Measurements from ENCODE around the gene C8B.

The C8B gene

DNA sequence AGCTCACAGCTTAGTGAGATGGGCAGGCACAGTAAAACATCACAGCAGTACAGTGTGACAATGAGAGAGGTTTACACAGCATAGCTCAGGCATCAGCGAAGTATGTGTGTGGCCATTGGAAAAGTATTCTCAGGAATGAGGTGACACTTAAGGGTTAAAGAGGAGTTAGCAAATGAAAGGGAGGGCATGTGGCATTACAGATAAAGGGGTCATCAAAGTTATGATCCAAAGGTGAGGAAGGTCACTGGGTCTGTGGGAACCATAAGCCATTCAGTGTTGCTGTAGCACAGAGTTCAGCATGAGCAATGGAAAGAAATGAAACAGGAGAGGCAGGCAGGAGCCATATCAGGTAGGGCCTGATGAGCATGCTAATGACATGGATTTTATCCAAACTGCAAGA, 4.5 kb upstream of the C8B start:
- FAIRE-seq = no peak

DNA sequence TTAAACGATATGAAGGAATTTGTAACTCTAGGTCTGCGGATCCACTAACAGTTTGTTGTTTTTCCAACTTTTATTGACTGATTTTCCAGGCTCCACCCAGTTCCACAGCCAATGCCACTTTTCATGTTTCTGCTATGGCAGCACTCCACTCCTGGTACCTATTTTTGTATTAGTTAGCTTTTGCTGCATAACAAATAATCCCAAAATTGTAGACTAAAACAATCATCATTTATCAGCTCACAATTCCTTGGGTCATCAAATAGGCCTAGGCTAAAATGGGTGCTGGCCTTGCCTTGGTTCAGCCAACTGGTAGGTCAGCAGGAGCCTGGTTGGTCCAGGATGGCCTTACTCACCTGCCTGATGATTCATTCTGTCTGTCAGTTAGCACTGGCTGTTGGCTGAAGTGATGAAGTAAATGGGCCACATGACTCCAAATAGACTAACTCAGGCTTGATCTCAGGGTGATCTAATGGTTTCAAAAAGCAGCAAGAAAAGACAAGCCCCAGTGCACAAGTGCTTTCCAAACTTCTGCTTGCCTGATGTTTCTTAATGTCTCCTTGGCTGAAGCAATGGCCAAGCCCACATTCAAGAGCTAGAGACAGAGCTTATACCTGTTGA, 3.2 kb upstream of the C8B start:
- no peak for FAIRE-seq

DNA sequence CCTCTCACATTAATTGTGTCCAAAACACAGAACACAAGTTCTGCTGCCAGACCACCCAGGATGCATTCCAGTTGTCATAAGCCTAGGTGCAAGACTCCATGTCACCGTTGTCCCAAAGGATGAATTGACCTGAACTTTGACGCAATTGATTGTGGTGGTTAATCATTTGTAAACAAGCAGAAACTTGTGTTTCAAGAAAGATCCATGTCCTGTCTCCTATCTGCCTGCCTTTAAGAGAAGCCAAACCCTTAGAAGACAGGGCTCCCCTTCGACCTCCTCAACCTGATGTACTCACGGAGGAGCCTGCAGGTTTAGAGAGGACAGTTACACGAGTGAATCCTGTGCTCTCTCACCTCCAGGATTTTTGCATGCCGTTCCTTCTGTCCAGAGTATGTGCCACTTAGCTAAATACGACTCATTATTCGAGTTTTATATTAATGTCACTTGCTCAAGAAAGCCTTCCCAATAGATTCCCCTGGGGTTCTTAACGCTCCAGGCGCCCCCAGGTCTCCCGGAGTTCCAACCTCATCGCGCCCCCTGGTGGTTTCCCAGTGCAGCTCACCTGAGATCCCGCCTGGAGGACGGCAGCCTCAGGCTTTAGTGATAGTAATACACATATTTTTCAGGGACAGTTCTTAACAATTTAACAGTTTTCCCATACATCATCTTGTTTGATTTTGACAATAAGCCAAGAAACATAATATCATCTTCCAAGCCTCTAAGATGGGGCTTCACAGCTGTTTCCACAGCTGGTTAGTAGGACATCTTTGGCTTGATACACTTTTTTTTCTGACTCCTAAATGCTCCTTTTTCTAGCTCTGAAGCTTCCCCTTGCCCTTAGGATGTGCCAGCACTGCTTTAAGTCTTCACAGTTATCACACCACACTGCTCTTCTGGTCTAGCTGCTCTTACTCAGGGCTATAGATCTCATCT, 2.4 kb upstream of the C8B start:
- no peak for FAIRE-seq

DNA sequence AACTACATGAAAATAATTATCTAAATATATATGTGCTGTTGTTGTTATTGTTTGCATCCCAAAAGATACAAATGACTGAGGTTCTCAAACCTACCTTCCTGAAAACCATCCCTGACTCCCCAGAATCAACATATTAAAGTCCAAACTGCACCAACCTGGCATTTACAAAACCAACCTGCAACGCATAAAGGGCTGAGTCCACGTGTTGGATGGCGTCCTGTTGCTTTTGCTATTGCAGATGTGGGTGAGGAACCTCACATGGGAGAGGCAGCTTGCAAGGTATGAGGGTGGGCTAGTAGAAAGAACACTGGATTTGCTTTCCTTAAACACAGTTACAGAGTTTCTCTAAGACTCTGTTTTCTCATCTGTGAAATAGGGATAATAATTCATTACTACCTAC, 1.5 kb upstream of the C8B start:
- FAIRE-seq = no peak

DNA sequence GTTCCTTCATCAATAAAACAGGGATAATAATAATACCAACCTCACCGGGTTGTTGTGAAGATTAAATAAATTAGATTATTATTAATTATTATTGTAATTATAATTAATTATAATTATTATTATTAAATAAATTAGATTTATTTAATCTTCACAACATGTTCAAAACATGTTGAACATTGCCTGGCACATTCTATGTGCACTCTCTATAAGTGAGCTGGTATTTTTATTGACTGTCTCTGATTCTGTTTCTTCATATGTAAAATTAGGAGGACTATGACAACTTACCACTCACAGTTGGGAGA, 834 bp upstream of the C8B start:
- no peak for FAIRE-seq

DNA sequence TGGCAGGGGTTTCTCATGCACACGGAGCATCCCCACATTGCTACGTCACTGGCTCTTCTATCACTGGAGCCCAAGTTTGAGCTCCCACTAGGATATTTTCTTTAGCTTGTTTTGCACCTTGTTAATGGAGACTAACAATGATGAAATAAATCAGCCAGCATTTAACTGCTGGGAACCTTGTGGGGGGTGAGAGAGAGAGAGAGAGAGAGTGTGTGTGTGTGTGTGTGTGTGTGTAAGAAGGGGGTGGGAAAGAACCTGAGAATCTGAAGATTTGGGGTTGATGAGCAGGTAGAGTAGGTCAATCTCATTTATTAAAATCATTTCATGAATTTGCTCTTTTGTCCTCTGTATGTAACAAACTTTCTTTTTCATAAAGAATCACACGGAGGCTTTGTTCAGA, 624 bp downstream of the C8B start:
- FAIRE-seq = no peak

DNA sequence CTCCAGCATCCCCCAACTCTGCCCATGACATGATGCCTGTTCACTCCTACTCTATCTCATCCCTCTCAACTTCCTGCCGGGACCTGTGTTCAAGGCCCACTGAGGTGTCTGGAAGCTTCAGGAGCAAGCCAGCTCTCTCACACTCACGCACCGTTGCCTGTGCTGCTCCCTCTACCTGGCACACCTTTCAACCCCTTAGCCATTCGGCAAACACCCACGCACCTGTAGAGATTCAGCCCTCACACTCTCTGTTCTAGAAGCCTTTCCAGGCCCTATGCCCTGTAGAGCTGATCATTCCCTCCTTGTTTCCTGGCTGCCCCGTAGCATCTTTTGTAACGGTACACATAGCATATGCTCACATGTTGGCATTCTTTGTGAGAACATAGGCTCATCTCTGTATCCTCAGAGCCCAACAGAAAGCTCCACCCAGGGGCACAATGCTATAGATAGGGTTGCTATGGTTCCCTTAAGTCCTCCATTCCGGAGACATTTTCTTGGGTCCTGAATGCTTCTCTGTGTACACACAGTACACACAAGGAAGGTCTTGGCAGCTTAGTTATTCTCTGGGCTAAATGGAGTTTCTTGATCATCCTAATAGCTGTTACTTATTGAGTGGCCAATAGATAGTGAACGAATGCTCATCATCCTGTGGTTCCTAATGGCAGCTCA, 1.3 kb downstream of the C8B start:
- no peak for FAIRE-seq

DNA sequence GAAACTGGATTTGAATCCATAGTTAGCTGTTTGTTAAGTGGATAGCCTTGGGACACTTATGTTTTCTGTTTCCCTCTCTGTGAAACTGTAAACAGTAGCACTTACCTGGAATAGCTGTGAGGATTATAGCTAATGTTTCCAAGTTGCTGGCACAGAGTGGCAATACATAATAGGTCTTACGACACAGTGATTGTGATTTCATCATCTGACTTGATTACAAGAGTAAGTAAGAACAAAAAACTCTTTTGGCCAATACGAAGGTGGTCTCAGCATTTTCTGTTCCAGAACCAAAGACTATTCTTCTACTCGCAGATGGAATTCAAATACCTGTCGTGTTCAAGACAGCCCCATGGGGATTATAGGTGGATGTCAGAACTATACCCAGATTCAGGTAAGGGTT, 2.1 kb downstream of the C8B start:
- FAIRE-seq = no peak

DNA sequence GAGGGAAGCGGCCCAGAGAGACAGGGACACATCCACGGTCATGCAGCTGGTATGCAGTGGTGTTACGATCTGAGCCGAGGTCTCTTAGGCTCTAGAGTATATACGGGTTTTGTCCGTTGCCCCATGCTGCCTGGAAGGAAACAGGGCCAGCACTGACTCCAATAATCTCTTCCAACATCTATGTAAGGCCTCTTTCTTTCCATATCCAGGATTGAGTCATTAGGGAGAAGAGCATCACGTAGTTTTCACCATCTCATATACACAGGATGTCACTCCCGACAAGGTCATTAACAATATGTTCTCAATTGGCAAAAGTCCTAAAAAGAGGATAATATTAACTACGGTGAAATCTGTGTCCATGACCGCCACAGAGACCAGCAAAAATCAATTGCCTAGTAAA, 4.4 kb downstream of the C8B start:
- no peak for FAIRE-seq

DNA sequence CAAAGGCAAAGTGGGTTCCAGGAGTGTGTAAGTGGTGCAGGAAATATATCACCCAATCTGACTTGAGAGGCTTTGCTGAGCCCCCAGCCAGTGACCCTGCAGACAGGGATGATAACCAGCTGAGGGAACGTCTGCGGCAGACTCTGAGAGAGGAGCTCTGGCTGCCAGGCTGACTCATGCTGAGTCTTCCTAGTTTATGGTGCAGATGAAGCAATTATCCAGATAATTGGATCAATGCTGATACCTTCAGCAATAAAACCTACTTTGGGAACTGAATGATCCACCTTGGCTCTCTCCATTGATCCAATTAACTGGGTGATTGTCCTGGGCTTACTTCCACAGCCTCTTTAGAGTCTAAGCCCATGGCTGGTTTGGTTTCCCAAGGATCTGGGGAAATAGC, 7.3 kb downstream of the C8B start:
- FAIRE-seq = no peak

DNA sequence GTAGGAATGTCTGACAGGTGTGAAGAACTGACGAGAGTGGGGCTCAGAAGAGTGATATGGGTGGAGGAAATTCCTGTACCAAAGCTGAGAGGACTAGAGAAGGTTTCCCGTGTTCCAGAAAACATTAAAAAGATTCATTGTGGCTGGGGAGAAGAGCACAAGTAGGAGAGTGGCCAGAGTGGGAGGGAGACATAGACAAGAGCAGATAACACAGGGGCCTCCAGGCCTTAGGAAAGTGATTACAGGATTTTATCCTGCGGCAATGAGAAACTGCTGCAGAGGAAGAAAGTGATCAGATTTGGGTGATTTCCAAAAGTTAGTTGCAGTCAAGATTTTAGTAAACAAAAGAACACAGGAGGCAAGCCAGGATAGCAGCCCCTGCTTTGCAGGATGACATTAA, 7.9 kb downstream of the C8B start:
- no peak for FAIRE-seq

DNA sequence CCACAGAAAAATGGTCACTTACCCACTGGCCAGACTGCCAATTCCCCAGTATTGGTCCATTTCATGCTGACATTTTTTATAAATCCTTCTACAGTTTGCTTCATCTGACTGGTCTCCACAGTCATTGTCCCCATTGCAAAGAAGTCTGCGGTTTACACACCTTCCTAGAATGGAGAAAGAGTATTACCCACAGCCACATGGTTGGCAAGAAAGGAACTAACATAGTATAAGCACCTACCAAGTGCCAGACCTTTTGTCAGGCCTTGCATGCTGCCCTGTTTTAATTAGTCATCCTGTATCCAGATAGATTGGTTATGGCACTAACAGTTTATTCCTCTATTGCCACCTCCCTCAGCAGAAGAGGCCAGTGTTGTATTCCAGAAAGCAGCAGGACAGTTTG, 11.2 kb downstream of the C8B start:
- FAIRE-seq = no peak

DNA sequence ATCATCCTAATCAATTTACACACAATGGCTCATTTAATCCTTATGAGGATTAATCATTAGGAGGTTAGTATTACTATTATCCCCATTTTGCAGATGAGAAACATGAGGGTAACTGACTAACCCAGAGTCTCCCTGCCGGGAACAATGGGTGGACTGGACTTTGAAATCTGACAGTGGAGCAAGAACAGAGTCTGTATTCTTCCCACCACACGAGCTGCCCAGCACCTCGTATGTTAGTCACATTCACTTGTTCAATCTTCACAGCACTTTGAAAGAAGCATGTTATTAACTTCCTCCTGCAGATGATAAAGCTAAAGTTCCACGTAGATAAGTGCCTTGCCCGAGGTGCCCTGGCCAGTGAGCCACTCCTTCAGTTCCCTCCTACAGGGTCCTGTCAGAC, 12.4 kb downstream of the C8B start:
- no peak for FAIRE-seq

DNA sequence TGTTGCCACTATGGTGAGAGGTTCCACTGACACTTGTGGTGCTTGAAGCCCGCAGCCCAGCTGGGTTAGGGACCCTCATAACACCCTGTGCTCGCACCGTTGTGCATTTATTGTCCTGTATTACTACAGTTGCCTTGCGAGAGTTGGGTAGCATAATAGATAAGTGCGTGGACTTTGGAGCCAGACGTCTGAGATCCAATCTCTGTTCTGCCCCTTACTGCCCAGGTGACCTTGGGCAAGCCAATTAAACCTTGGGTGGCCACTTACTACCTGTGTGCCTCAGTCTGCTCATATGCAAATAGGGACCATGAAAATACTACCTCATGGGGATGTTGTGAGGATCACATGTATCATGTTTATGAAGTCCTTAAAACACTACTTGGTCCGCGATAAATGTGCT, 13.3 kb downstream of the C8B start:
- no peak for FAIRE-seq

DNA sequence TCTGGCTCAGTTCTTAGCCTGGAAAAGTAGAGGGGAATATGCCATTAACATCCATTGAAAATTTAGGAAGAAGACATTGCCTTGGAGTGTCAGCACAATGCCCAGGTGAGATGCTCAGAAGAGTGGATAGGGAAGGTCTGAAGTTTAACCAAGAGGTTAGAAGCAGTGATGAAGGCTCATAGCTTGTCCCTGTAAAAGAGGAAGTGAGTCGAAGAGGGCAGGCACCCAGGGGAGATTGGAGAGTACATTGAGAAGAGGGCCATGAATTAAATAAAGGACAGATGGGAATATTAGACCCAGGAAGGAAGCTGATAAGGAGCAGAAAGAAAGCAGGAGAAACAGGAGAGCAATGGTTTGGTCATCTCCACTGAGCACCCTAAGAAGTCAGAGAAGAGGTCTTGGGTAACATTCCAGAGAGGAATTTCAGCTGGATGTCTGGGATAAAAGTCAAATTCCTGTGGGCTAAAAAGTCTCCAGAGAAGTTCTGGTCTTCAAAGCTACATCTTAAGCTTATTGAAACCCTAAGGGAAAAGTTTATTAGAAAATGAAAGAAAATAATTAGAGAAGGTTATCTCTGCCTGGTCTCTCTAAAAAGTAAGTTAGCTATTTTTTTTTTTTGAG, 17.3 kb downstream of the C8B start:
- no peak for FAIRE-seq

DNA sequence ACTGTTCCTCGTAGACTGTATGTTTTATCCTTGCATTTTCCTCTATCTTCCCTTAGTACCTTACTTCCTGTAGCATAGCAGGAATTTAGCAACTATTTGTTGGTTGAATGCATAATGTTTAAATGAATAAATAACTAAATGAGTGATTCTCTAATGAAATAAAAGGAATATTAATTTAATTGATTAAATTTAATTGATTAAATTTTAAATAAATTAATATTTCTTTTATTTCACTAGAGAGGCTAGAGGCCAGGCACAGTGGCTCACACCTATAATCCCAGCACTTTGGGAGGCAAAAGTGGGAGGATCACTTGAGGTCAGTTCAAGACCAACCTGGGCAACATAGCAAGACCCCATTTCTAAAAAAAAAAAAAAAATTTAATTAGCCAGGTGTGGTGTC, 25.8 kb downstream of the C8B start:
- no peak for FAIRE-seq

DNA sequence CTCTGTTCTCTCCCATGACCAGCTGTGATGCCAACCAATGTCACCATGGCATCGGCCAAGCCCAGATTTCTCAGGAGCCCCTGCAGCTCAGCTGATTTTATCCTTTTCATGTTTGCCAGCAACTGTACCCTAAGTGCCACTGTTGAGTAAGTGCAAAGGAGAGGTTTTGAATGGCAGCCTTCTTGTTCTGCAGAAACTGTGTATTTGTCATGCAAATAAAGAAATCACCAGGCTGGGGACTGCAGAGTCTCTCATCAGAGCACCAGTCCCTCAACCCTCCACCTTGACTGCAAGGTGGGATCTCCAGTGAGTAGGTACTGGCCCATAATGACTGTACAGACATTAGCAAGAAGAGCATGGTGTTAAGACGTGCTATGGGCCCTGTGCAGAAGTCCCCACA, 26.6 kb downstream of the C8B start:
- no peak for FAIRE-seq

DNA sequence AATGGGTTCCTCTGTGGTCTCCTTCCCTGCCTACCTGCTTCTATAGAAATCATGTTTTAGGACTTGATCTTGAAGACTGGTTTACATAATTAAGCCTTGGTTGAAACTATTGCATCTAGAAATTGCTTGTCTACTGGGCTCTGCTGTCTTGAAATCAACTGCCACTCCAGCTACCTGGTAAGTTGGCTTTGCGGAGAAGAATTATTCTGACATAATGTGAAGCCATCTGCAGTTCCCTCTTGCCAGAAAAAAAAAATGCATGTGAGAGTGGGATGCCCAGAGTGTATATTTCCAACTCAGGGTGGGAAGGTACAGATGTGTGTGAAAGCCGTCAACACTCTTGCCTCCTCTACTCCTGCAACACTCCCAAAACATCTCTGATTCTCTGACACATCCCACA, 27.2 kb downstream of the C8B start:
- no peak for FAIRE-seq

DNA sequence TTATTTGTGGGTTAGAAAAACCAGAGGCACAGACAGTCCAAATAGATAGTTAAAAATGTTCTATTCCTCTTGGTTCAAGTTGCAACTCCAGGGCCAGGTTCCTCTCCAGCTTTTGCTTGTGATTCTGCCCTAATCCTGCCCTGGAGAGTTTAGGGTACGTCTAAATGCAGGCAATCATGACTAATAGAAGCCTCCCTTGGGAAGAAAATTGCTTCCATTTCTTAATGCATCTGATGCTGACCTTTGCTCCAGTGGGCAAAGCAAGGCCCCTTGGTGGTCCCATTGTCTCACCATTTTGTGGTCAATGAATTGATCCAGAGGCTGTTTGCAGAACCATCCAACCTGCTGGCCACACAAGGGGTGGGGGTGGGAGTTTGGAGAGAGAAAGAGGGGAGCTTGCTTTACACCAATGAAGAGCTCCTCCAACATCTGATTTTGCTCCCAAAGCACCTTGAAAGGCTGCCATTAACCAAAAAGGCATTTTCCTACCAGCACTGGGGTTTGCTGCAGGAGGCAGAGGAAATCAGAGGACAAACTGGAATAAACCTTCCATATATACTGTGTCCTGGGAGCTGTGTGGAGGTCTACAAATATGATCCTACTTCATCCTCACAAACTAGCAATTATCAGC, 31.3 kb downstream of the C8B start:
- FAIRE-seq = no peak

DNA sequence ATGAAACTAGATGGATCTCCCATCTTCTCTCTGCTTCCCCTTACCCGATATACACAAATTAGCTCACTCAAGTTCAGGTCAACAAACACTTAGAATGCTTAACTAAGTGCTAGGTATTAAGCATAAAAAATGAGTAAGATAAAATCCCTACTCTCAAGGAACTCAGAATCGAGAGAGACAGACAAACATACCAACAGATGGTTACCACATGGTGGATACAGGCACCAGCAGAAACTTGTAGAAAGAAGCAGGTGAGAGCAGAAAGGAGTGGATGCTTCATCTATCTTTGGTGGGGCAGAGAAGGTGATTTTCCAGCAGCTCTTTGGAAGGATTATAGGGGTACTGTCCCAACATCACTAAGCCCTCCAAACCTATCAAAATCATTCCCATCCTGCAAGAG, 32.2 kb downstream of the C8B start:
- FAIRE-seq = no peak

DNA sequence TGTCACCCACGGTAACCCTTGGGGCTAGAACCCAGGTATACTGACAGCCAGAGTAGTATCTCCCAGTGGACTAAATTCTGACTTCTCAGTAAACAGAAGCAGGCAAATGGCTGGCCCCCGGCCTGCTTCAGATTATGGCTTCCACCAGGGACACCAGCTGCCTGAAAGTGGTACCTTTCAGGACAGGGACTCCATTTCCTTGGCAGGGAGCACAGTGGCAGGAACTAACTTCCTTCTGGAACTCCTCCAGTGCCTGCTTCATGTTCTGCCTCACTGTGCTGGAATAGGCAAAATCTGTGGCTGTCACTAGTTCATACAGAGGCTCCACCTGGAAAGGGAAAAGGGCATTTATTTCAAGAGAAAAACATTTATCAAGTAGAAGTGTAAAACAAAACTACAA, 32.7 kb downstream of the C8B start:
- FAIRE-seq = no peak

DNA sequence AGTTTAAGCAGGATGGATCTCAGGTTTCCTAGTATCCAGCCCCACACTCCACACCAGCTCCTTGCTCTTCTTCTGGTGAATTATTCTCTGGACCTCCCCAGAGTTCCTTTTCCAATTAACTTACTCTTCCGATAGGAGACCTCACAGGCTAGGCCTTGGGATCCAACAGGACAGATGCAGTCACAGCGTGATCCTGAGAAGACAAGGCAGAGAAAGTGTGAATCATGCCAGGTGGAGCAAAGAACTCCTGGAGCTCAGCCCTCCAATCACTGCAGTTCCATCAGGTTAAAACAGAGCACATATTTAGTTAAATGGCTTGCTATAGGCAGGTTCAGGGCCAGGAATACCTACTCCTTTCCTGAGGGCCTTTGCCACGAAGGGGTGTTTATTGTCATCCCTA, 34.1 kb downstream of the C8B start:
- no peak for FAIRE-seq

DNA sequence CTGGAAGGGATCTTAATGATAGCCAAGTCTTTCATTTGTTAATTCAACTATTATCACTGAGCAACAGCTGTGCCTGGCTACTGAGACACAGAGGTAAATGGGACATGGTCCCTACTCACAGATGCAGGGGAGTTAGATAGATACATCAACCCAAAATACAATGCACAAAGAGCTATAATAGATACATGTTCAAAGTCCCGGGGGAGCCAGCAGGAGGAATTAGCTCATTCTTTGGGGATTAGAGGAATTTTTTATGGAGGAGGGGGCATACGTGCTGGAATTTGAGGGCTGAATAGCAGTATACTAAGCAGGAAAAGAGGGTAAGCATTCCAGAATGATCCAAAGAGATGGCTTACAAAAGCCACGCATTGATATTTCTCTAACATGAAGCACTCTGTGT, 34.6 kb downstream of the C8B start:
- no peak for FAIRE-seq

DNA sequence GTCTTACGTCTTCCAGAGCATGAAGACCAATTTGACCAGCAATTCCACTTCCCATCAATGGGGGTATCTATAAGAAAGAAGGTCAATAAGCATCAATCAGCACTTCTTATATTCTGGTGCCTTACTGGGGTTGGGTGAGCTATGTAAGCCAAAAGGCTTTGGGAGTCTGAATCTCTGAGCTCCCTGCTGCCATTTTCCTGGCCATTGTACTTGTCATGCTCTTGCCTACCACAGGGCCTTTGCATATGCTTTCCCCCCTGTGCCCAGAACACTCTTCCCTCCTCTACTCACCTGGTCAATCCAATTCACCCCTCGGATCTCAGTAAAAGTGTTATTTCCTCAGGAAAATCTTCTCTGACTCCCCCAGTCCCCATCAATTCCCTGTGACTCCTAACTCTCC, 36.3 kb downstream of the C8B start:
- no peak for FAIRE-seq
